Endothelial cell of umbilical vein (primary cell): ENCODE measurements around the gene SYK. TPM values are rescaled to one million over a fixed set of nuclear protein-coding genes. Genes with fewer than 3 reads are reported as not detected.

Experiments used
- BruUV-seq: library from RNA; stranded (reverse); fragments of 400-500 nt; replicated peaks from 2 replicates; lab custom pipeline; 2021; lab: Mats Ljungman, UMichigan
- CTCF ChIA-PET: fragments of 300-600, 350-600 bp; sonication (Branson Sonifier 250); formaldehyde crosslinking; loops from one replicate; lab custom pipeline; 2021; ENCODE audit warnings: antibody characterized with exemption, inconsistent platforms; lab: Charles Lee
- POLR2A ChIA-PET: fragments of 300-600, 350-600 bp; sonication (Branson Sonifier 250); formaldehyde crosslinking; loops from one replicate; lab custom pipeline; 2021; ENCODE audit warnings: antibody characterized with exemption, inconsistent platforms; lab: Charles Lee
- DNase-seq: peaks from one replicate; pipeline ENCODE4 v3.0.0-alpha.2; 2011; ENCODE audit warnings: low read depth, low spot score
- FAIRE-seq: peaks from 2 replicates; lab custom pipeline; 2011; peaks lifted over from hg19 to GRCh38; lab: Jason Lieb, UNC
- H2AFZ ChIP-seq: 2 replicates; pipeline ENCODE4 v1.6.0; 2012; ENCODE audit warnings: low read depth, low read length, control low read depth, inconsistent platforms
- H3K27ac ChIP-seq: 2 replicates; pipeline ENCODE4 v1.5.1; 2011; ENCODE audit warnings: low read depth, mild to moderate bottlenecking, control low read depth, low read length, moderate library complexity; ENCODE audit not compliant: insufficient read depth
- H3K27me3 ChIP-seq, 2 experiments: 2 replicates each; pipeline versions ENCODE4 v1.6.0 to v1.6.1; 2011; ENCODE audit warnings: low read length in 2 of 2, mixed read lengths in 1 of 2; ENCODE audit not compliant: control insufficient read depth in 2 of 2, insufficient read depth in 2 of 2
- H3K36me3 ChIP-seq, 2 experiments: 2 replicates in 1 of 2; 3 replicates in 1 of 2; pipeline ENCODE4 v1.5.1; 2011; ENCODE audit warnings: low read length in 2 of 2, mild to moderate bottlenecking in 1 of 2, moderate library complexity in 1 of 2; ENCODE audit not compliant: control insufficient read depth in 2 of 2, insufficient read depth in 2 of 2; ENCODE audit errors: extremely low read depth in 1 of 2
- H3K4me1 ChIP-seq: 3 replicates; pipeline ENCODE4 v1.5.1; 2011; ENCODE audit warnings: mild to moderate bottlenecking, low read length; ENCODE audit not compliant: control insufficient read depth, insufficient read depth; ENCODE audit errors: extremely low read depth
- H3K4me2 ChIP-seq: 2 replicates; pipeline ENCODE4 v1.6.1; 2011; ENCODE audit warnings: low read length, control low read depth, mixed read lengths; ENCODE audit not compliant: insufficient read depth
- H3K4me3 ChIP-seq, 3 experiments: fragments of 200-600 bp in 1 of 3; sonication (generic), shearing (Covaris generic) in 1 of 3; replicated peaks in 1 of 3; 2 replicates each; pipeline ENCODE4 v1.5.1; 2011 to 2016; ENCODE audit warnings: control low read depth in 3 of 3, low read length in 3 of 3, mild to moderate bottlenecking in 2 of 3, inconsistent platforms in 1 of 3, low read depth in 1 of 3, moderate library complexity in 1 of 3; ENCODE audit not compliant: insufficient read depth in 1 of 3
- H3K79me2 ChIP-seq: 2 replicates; pipeline ENCODE4 v1.6.0; 2012; ENCODE audit warnings: low read length, inconsistent platforms; ENCODE audit not compliant: control insufficient read depth, insufficient read depth
- H3K9ac ChIP-seq: replicated peaks from 2 replicates; pipeline ENCODE3; 2011; ENCODE audit warnings: low read length, control low read depth; ENCODE audit not compliant: insufficient read depth; ENCODE audit errors: extremely low read depth
- H3K9me1 ChIP-seq: replicated peaks from 3 replicates; pipeline ENCODE4 v1.6.0; 2011; ENCODE audit warnings: mild to moderate bottlenecking, low read length; ENCODE audit not compliant: control insufficient read depth, insufficient read depth; ENCODE audit errors: extremely low read depth
- H3K9me3 ChIP-seq: replicated peaks from 2 replicates; pipeline ENCODE4 v1.5.1; 2012; ENCODE audit warnings: low read length, inconsistent platforms; ENCODE audit not compliant: control insufficient read depth, insufficient read depth
- H4K20me1 ChIP-seq: replicated peaks from 2 replicates; pipeline ENCODE3; 2011; ENCODE audit warnings: mild to moderate bottlenecking, low read length; ENCODE audit not compliant: control insufficient read depth, insufficient read depth; ENCODE audit errors: extremely low read depth
- CTCF ChIP-seq, 2 donors: IDR thresholded peaks; 1 replicate in 1 of 2; 2 replicates in 1 of 2; pipeline ENCODE4 v1.5.1; 2011; ENCODE audit warnings: low read length in 2 of 2, mild to moderate bottlenecking in 2 of 2, moderate library complexity in 2 of 2, control low read depth in 1 of 2, inconsistent platforms in 1 of 2, low read depth in 1 of 2; ENCODE audit not compliant: insufficient read depth in 1 of 2; ENCODE audit errors: extremely low read depth in 1 of 2
- EZH2 ChIP-seq: IDR thresholded peaks from 2 replicates; pipeline ENCODE4 v1.6.1; 2012; ENCODE audit warnings: borderline replicate concordance, low read depth, mild to moderate bottlenecking, moderate library complexity, low read length, inconsistent platforms; ENCODE audit not compliant: severe bottlenecking
- FOS ChIP-seq: IDR thresholded peaks from 2 replicates; pipeline ENCODE4 v1.6.1; 2011; ENCODE audit warnings: mild to moderate bottlenecking, low read length, moderate library complexity, borderline replicate concordance; ENCODE audit not compliant: insufficient read depth
- GATA2 ChIP-seq: IDR thresholded peaks from 2 replicates; pipeline ENCODE4 v1.7.0; 2011; ENCODE audit warnings: low read depth, mild to moderate bottlenecking, moderate library complexity, mixed read lengths, low read length; ENCODE audit not compliant: insufficient read length, insufficient read depth
- JUN ChIP-seq: IDR thresholded peaks from 2 replicates; pipeline ENCODE4 v1.6.1; 2011; ENCODE audit warnings: borderline replicate concordance, low read depth; ENCODE audit not compliant: insufficient read length, insufficient read depth
- MAX ChIP-seq: IDR thresholded peaks from 2 replicates; pipeline ENCODE4 v1.6.1; 2011; ENCODE audit not compliant: insufficient read depth, insufficient read length
- MYC ChIP-seq: IDR thresholded peaks from one replicate; pipeline ENCODE4 v1.6.1; 2011; ENCODE audit warnings: mild to moderate bottlenecking, low read depth, low read length
- POLR2A ChIP-seq: IDR thresholded peaks from 2 replicates; pipeline ENCODE4 v1.6.1; 2012; ENCODE audit warnings: low read depth, mild to moderate bottlenecking, control low read depth, low read length
- POLR2AphosphoS5 ChIP-seq: IDR thresholded peaks from 2 replicates; pipeline ENCODE4 v1.6.1; 2012; ENCODE audit warnings: low read depth, mild to moderate bottlenecking, control low read depth, low read length, moderate library complexity; ENCODE audit not compliant: insufficient read depth
- dilution Hi-C: fragments of 300-500 bp; cut with MboI; formaldehyde crosslinking; loops from one replicate; pipeline ENCODE4 v1.15.0; 2019; ENCODE audit warnings: low sequenced_read_pairs; ENCODE audit not compliant: extremely low pct_ligation_motif_present
- intact Hi-C: fragments of 100-400 bp; cut with micrococcal nuclease; formaldehyde crosslinking; loops from one replicate; pipeline ENCODE4 v1.10.0; 2022
- polyA plus RNA-seq, 4 experiments: library from polyadenylated mRNA; depleted of rRNA in 3 of 4; stranded (reverse) in 3 of 4; unstranded in 1 of 4; fragments of >200 nt; gene quantifications; 2 replicates each; pipeline versions ENCODE4 v1.2.1 to v1.2.3, GENCODE V29; 2011 to 2012; ENCODE audit warnings: missing spikeins in 1 of 4
- total RNA-seq: library from RNA; stranded (reverse); gene quantifications from 2 replicates; pipeline ENCODE4 v1.2.3, GENCODE V29; 2021

Gene SYK
- total and polyA plus RNA-seq, 2 donors (not counting 3 experiments of a cell fraction or from before 2014, with no cell fraction given): not detected

- TF ChIP-seq POLR2AphosphoS5 (no peak), CTCF (IDR thresholded peaks at IDR 0.05; ENCODE audit: extremely low read depth in 1 of 2, insufficient read depth in 1 of 2, low read depth in 1 of 2, low read length in 2 of 2) (no peak), FOS (no peak), MYC (no peak), POLR2A (no peak), MAX (no peak), JUN (no peak), GATA2 (no peak), EZH2 (no peak)
- Histone ChIP-seq H3K36me3 (no peaks in the 10 kb centered on the region), H3K27me3 (no peaks in the 10 kb centered on the region), H3K27ac (no peak overlapping the region), H2AFZ (no peak overlapping the region), H3K79me2 (no peaks in the 10 kb centered on the region), H3K4me1 (no peaks in the 10 kb centered on the region), H3K4me2 (no peak overlapping the region), H3K4me3 (no peak overlapping the region), H4K20me1 (no peaks in the 10 kb centered on the region), H3K9ac (no peak overlapping the region), H3K9me1 (no peaks in the 10 kb centered on the region), H3K9me3 (no peaks in the 10 kb centered on the region)
- FAIRE-seq (no peak), DNase-seq (no peak)
- no TSS peak for BruUV-seq
- CTCF ChIA-PET: no interaction called here
- dilution Hi-C loops: no loop called here
- POLR2A ChIA-PET: no interaction called here
- intact Hi-C loops: no loop called here
These were observed 41.9 kb downstream of the SYK start for GRCh38 chr9:90843525-90843924.
